Astrocyte of the spinal cord (primary cell): ENCODE measurements around the gene PTPRD.

ENCODE experiments used
- DNase-seq: peaks from one replicate; pipeline ENCODE4 v3.0.0; 2011; ENCODE audit warnings: low read depth, low spot score
- H3K4me3 ChIP-seq: 2 replicates; pipeline ENCODE4 v1.5.1; 2011; ENCODE audit warnings: low read depth, mild to moderate bottlenecking, low read length, moderate library complexity
- CTCF ChIP-seq: IDR thresholded peaks from 2 replicates; pipeline ENCODE4 v1.5.1; 2012; ENCODE audit warnings: low read depth, mild to moderate bottlenecking, low read length, inconsistent platforms
- in situ Hi-C: cut with HindIII; loops from 2 replicates; pipeline ENCODE4 v1.10.0; 2017; ENCODE audit warnings: low sequenced_read_pairs

PTPRD gene

GRCh38 chr9:10146517-10147331 is 466.1 kb downstream of the PTPRD start:
- no peak for TF ChIP-seq CTCF
- H3K4me3 ChIP-seq: no peak overlapping the region
- in situ Hi-C loops: no loop called here
- DNase-seq: no peak

GRCh38 chr9:10144355-10144754 is 468.4 kb downstream of the PTPRD start:
- no peak for TF ChIP-seq CTCF
- in situ Hi-C loops: no loop called here
- H3K4me3 ChIP-seq: no peak overlapping the region
- DNase-seq: no peak

GRCh38 chr9:10135553-10135952 is 477.2 kb downstream of the PTPRD start:
- in situ Hi-C loops: no loop called here
- no peak for TF ChIP-seq CTCF
- no peak overlapping the region for H3K4me3 ChIP-seq
- no peak for DNase-seq

- no peak for DNase-seq
- no peak for TF ChIP-seq CTCF
- H3K4me3 ChIP-seq: no peak overlapping the region
- in situ Hi-C loops: no loop called here
Measured at GRCh38 chr9:10134266-10134665, 478.5 kb downstream of the PTPRD start.

- in situ Hi-C loops: no loop called here
- peak; percentile 49 for DNase-seq
- no peak overlapping the region for H3K4me3 ChIP-seq
- no peak for TF ChIP-seq CTCF
Measured at GRCh38 chr9:10130061-10130675, 482.6 kb downstream of the PTPRD start.

- peak; percentile 6 for DNase-seq
- H3K4me3 ChIP-seq: no peak overlapping the region
- in situ Hi-C loops: no loop called here
- TF ChIP-seq CTCF: no peak
Measured at GRCh38 chr9:10127867-10128266, 484.9 kb downstream of the PTPRD start.
